ENCODE results near the gene PCDHGA8. TPM values are rescaled to one million over a fixed set of nuclear protein-coding genes. Genes with fewer than 3 reads are reported as not detected.

Gene PCDHGA8
- total RNA-seq, 1 experiment from 2014 or later: 0.18 TPM

DNA sequence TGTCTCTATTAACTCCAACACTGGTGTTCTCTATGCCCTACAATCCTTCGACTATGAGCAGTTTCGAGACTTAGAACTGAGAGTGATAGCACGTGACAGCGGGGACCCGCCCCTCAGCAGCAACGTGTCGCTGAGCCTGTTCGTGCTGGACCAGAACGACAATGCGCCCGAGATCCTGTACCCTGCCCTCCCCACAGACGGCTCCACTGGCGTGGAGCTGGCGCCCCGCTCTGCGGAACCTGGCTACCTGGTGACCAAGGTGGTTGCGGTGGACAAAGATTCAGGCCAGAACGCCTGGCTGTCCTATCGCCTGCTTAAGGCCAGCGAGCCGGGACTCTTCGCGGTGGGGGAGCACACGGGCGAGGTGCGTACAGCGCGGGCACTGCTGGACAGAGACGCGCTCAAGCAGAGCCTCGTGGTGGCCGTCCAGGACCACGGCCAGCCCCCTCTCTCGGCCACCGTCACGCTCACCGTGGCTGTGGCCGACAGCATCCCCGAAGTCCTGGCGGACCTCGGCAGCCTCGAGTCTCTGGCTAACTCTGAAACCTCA lies 30.4 kb downstream of the PCDHGA8 start:
- DNase-seq (ENCODE audit: low read depth, low spot score) (no peak), ATAC-seq (no peak)
- H3K36me3 ChIP-seq (ENCODE audit: control insufficient read depth, insufficient read depth, low read length): no peaks in the 10 kb centered on the region
- BruUV-seq (replicated peaks): no TSS peak
- no peaks in the 10 kb centered on the region; the same call in 1 of the 2 replicates for H3K4me1 ChIP-seq (ENCODE audit: control insufficient read depth, insufficient read depth, low read length)
- CTCF ChIA-PET: interaction anchor here (1.1 kb wide), 1 partner anchor 43 kb away, joined by 3 read pairs; no protein-coding TSS in a partner anchor
- POLR2A ChIA-PET: no interaction called here
- intact Hi-C loops (cut with micrococcal nuclease; ENCODE audit: unreplicated experiment): no loop called here
- no peak overlapping the region for H3K4me3 ChIP-seq (ENCODE audit: low read depth in 2 of 2, low read length in 2 of 2)
- TF ChIP-seq POLR2AphosphoS5 (IDR thresholded peaks at IDR 0.05; ENCODE audit: low read depth, low read length) (no peak), SIN3A (IDR thresholded peaks at IDR 0.05; ENCODE audit: borderline replicate concordance, insufficient read depth, low read depth, low read length) (no peak), TCF7L2 (IDR thresholded peaks at IDR 0.05; ENCODE audit: low read depth, low read length) (no peak)
- TF ChIP-seq, protein P1, sequence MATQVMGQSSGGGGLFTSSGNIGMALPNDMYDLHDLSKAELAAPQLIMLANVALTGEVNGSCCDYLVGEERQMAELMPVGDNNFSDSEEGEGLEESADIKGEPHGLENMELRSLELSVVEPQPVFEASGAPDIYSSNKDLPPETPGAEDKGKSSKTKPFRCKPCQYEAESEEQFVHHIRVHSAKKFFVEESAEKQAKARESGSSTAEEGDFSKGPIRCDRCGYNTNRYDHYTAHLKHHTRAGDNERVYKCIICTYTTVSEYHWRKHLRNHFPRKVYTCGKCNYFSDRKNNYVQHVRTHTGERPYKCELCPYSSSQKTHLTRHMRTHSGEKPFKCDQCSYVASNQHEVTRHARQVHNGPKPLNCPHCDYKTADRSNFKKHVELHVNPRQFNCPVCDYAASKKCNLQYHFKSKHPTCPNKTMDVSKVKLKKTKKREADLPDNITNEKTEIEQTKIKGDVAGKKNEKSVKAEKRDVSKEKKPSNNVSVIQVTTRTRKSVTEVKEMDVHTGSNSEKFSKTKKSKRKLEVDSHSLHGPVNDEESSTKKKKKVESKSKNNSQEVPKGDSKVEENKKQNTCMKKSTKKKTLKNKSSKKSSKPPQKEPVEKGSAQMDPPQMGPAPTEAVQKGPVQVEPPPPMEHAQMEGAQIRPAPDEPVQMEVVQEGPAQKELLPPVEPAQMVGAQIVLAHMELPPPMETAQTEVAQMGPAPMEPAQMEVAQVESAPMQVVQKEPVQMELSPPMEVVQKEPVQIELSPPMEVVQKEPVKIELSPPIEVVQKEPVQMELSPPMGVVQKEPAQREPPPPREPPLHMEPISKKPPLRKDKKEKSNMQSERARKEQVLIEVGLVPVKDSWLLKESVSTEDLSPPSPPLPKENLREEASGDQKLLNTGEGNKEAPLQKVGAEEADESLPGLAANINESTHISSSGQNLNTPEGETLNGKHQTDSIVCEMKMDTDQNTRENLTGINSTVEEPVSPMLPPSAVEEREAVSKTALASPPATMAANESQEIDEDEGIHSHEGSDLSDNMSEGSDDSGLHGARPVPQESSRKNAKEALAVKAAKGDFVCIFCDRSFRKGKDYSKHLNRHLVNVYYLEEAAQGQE (IDR thresholded peaks at IDR 0.05; ENCODE audit: insufficient read depth in 1 of 2, low read depth in 2 of 2, low read length in 1 of 2): no peak
- TF ChIP-seq, protein P2, sequence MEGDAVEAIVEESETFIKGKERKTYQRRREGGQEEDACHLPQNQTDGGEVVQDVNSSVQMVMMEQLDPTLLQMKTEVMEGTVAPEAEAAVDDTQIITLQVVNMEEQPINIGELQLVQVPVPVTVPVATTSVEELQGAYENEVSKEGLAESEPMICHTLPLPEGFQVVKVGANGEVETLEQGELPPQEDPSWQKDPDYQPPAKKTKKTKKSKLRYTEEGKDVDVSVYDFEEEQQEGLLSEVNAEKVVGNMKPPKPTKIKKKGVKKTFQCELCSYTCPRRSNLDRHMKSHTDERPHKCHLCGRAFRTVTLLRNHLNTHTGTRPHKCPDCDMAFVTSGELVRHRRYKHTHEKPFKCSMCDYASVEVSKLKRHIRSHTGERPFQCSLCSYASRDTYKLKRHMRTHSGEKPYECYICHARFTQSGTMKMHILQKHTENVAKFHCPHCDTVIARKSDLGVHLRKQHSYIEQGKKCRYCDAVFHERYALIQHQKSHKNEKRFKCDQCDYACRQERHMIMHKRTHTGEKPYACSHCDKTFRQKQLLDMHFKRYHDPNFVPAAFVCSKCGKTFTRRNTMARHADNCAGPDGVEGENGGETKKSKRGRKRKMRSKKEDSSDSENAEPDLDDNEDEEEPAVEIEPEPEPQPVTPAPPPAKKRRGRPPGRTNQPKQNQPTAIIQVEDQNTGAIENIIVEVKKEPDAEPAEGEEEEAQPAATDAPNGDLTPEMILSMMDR (IDR thresholded peaks at IDR 0.05): no peak
- no peaks in the 10 kb centered on the region for H3K27me3 ChIP-seq (ENCODE audit: control insufficient read depth, insufficient read depth, low read length)
- H3K27ac ChIP-seq (ENCODE audit: low read length): no peak overlapping the region
- H3K9me3 ChIP-seq (ENCODE audit: control insufficient read depth, insufficient read depth, low read depth, low read length): peaks cover 16% of the 10 kb centered on the region; the same call in 1 of the 2 replicates
- in situ Hi-C loops (cut with HindIII; ENCODE audit: low pct_unique_long_range_greater_than_20kb, low sequenced_read_pairs): no loop called here

DNA sequence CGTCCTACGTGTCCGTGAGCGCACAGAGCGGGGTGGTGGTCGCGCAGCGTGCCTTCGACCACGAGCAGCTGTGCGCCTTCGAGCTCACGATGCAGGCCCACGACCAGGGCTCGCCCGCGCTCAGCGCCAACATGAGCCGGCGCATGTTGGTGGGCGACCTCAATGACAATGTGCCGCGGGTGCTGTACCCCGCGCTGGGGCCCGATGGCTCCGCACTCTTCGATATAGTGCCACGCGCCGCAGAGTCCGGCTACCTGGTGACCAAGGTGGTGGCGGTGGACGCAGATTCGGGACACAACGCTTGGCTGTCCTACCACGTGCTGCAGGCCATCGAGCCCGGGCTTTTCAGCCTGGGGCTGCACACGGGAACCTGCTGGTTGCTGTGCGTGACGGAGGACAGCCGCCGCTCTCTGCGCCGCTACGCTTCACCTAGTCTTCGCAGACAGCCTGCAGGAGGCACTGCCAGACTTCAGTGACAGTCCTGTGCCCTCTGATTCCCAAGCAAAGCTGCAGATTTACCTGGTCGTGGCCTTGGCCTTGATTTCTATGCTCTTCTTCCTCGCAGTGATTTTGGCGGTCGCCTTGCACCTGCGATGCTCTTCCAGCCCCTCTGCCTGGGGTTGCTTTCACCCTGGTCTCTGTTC lies 35.5 kb downstream of the PCDHGA8 start:
- in situ Hi-C loops (cut with HindIII; ENCODE audit: low pct_unique_long_range_greater_than_20kb, low sequenced_read_pairs) (no loop called here), intact Hi-C loops (cut with micrococcal nuclease; ENCODE audit: unreplicated experiment) (no loop called here)
- H3K4me1 ChIP-seq (ENCODE audit: control insufficient read depth, insufficient read depth, low read length): no peaks in the 10 kb centered on the region
- H3K27me3 ChIP-seq (ENCODE audit: control insufficient read depth, insufficient read depth, low read length): no peaks in the 10 kb centered on the region
- no peak for TF ChIP-seq POLR2AphosphoS5 (IDR thresholded peaks at IDR 0.05; ENCODE audit: low read depth, low read length)
- TF ChIP-seq, protein P1 (IDR thresholded peaks at IDR 0.05; ENCODE audit: insufficient read depth in 1 of 2, low read depth in 2 of 2, low read length in 1 of 2): no peak
- TF ChIP-seq TCF7L2 (IDR thresholded peaks at IDR 0.05; ENCODE audit: low read depth, low read length): no peak
- TF ChIP-seq, protein P2 (IDR thresholded peaks at IDR 0.05): no peak
- no peak overlapping the region for H3K27ac ChIP-seq (ENCODE audit: low read length)
- DNase-seq (ENCODE audit: low read depth, low spot score) (no peak), ATAC-seq (no peak)
- no peaks in the 10 kb centered on the region for H3K36me3 ChIP-seq (ENCODE audit: control insufficient read depth, insufficient read depth, low read length)
- ChIA-PET CTCF (interaction anchor here (0.6 kb wide), 1 partner anchor 97 kb away, joined by 3 read pairs; no protein-coding TSS in a partner anchor), POLR2A (no interaction called here)
- no peak overlapping the region for H3K4me3 ChIP-seq (ENCODE audit: low read depth in 2 of 2, low read length in 2 of 2)
- BruUV-seq (replicated peaks): no TSS peak
- H3K9me3 ChIP-seq (ENCODE audit: control insufficient read depth, insufficient read depth, low read depth, low read length): peaks cover 13% of the 10 kb centered on the region; the same call in 1 of the 2 replicates

Data from Panc1 (cell line).